Bronchial epithelial cell (primary cell): ENCODE measurements around the gene FGGY. TPM values are rescaled to one million over a fixed set of nuclear protein-coding genes. Genes with fewer than 3 reads are reported as not detected.

Experiments
- DNase-seq: peaks from one replicate; pipeline ENCODE4 v3.0.0-alpha.2; 2010; ENCODE audit warnings: low read depth
- FAIRE-seq: peaks from 2 replicates; lab custom pipeline; 2011; peaks lifted over from hg19 to GRCh38; lab: Jason Lieb, UNC
- H3K27me3 ChIP-seq: 2 replicates; pipeline ENCODE4 v1.5.1; 2011; ENCODE audit warnings: low read length; ENCODE audit not compliant: control insufficient read depth, insufficient read depth
- H3K36me3 ChIP-seq: 2 replicates; pipeline ENCODE4 v1.5.1; 2011; ENCODE audit warnings: low read length; ENCODE audit not compliant: control insufficient read depth, insufficient read depth
- H3K4me3 ChIP-seq: 2 replicates; pipeline ENCODE4 v1.5.1; 2011; ENCODE audit warnings: mild to moderate bottlenecking, low read depth, low read length, control low read depth
- total RNA-seq: library from RNA; depleted of rRNA; stranded (reverse); fragments of >200 nt; gene quantifications from 2 replicates; pipeline ENCODE4 v1.2.1, GENCODE V29; 2014
- TF ChIP-seq, protein P1 (sequence below): IDR thresholded peaks from 2 replicates; pipeline ENCODE4 v1.5.1; 2011; ENCODE audit warnings: mild to moderate bottlenecking, moderate library complexity, low read length, control low read depth, inconsistent platforms; ENCODE audit not compliant: insufficient read depth, severe bottlenecking

FGGY gene
- total RNA-seq, 1 donor from 2014 or later = 20.0 TPM

DNA sequence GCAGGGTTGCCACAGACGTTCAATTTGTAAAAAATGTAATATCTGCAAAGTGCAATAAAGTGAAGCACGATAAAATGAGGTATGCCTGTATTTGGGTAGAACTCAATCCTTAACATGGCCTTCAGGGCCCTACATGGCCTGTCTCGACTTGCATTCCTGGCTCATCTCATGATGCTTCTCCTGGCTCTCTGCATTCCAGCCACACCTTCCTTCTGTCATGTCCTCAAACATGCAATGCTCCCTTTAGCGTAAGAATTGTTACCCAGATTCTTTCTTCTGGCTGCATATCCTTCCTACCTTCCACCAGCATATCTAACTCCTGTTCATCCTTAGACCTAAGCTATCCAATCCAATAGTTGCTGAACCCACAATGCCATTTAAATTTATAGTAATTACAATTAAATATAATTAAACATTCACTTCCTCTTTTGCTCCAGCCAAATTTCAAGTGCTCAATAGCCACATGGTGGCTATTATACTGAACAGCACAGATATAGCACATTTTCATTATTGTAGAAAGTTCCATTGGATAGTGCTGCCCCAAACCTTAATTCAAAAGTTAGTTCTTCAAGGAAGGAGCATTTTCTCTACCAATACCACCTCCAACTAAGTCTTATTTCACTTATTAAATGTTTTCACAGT, 32.6 kb downstream of the FGGY start:
- H3K27me3 ChIP-seq = no peaks in the 10 kb centered on the region
- no peaks in the 10 kb centered on the region for H3K36me3 ChIP-seq
- FAIRE-seq (peak; percentile 79), DNase-seq (peak; percentile 87)
- H3K4me3 ChIP-seq = no peak overlapping the region
- TF ChIP-seq, protein P1, sequence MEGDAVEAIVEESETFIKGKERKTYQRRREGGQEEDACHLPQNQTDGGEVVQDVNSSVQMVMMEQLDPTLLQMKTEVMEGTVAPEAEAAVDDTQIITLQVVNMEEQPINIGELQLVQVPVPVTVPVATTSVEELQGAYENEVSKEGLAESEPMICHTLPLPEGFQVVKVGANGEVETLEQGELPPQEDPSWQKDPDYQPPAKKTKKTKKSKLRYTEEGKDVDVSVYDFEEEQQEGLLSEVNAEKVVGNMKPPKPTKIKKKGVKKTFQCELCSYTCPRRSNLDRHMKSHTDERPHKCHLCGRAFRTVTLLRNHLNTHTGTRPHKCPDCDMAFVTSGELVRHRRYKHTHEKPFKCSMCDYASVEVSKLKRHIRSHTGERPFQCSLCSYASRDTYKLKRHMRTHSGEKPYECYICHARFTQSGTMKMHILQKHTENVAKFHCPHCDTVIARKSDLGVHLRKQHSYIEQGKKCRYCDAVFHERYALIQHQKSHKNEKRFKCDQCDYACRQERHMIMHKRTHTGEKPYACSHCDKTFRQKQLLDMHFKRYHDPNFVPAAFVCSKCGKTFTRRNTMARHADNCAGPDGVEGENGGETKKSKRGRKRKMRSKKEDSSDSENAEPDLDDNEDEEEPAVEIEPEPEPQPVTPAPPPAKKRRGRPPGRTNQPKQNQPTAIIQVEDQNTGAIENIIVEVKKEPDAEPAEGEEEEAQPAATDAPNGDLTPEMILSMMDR = no peak

DNA sequence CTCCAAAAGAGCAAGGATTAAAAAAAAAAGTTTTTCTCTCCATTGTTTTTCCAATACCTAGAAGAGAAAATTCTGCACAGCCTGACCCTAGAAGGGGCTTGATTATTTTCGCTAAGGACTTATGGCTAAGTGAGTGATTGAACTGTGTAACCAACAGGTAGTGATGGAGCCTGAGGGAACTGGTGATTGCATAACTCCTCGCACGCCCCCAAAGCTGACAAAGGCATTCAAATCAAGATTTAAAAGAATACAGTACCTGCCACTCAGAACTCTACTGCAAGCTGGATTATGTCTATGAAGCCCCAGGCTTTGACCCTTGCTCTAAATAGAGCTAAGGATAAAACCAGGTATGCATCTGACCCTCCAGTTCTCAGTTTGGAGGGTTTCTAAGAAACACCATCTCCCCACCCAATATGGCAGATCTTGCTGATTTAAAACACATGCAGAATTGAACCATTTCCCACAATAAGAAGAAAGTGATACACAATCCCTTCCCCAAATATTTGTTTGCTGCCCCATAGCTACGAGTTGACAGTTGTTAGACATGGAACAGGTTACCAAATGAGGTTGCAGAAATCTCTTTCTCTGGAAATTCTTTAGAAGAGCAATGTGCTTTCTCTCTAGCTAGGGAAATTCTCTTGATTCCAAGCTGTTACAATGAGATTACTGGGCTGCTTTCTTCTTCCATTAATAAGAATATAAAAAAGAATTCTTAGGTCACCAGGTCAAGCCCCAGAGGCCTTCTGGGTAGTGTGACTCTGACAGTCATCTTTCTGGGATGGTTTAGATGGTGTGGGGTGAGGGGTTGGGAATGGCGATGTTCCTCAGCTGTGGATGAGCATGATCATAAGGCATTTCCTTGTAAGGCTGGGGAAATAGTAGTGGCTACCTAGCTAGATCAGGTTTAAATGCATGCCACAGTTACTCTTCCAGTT, 35.1 kb downstream of the FGGY start:
- TF ChIP-seq, protein P1 = no peak
- DNase-seq (peak; percentile 17), FAIRE-seq (no peak)
- H3K36me3 ChIP-seq = no peaks in the 10 kb centered on the region
- no peak overlapping the region for H3K4me3 ChIP-seq
- H3K27me3 ChIP-seq = no peaks in the 10 kb centered on the region

DNA sequence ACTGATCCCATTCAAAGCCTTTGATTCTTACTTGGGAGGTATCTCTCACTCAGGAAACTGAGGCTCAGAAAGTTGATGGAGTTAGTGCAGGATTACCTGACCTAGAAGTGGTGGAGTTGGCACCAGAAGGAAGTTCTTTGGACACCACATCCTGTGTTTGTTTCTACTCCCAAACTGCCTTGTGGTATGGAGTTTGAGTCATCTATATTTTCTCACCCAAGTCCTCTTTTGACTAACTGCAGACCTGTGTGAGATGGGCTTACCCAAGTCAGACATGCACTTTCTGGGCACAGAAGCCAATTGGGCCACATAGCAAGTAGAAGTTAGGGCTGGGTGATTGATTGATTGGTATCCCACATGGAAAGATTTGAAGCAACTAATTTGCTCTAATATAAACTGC, 36.1 kb downstream of the FGGY start:
- TF ChIP-seq, protein P1 = no peak
- Histone ChIP-seq H3K27me3 (no peaks in the 10 kb centered on the region), H3K4me3 (no peak overlapping the region), H3K36me3 (no peaks in the 10 kb centered on the region)
- FAIRE-seq = peak; percentile 82
- peak; percentile 79 for DNase-seq

DNA sequence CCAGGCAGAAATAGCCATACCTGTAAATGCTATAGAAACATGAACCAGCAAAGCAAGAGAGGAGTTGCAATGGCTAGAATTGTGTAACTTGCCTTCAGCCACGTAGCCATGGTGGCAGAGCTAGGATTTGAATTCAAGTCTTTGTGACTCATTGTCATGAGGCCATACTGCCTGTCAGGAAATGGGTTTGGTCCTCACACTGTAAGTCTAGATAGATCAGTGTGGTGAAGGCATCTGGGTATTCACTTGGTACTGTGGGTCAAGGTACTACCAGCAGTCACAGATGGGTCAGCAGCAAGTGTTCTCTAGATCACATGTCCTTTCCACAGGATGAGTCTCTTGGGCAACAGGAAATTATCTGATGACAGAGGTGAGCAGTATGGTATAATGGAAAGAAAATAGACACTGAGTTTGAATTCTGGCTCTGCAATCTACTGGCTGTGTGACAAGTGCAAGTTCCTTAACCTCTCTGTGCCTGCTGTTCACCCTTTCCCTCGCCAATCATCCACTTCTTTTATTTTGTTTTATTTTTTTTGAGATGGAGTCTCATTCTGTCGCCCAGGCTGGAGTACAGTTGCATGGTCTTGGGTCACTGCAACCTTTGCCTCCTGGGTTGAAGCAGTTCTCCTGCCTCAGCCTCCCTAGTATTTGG, 36.9 kb downstream of the FGGY start:
- no peaks in the 10 kb centered on the region for H3K27me3 ChIP-seq
- no peaks in the 10 kb centered on the region for H3K36me3 ChIP-seq
- TF ChIP-seq, protein P1 = no peak
- peak; percentile 77 for DNase-seq
- peak; percentile 96 for FAIRE-seq
- H3K4me3 ChIP-seq = no peak overlapping the region

DNA sequence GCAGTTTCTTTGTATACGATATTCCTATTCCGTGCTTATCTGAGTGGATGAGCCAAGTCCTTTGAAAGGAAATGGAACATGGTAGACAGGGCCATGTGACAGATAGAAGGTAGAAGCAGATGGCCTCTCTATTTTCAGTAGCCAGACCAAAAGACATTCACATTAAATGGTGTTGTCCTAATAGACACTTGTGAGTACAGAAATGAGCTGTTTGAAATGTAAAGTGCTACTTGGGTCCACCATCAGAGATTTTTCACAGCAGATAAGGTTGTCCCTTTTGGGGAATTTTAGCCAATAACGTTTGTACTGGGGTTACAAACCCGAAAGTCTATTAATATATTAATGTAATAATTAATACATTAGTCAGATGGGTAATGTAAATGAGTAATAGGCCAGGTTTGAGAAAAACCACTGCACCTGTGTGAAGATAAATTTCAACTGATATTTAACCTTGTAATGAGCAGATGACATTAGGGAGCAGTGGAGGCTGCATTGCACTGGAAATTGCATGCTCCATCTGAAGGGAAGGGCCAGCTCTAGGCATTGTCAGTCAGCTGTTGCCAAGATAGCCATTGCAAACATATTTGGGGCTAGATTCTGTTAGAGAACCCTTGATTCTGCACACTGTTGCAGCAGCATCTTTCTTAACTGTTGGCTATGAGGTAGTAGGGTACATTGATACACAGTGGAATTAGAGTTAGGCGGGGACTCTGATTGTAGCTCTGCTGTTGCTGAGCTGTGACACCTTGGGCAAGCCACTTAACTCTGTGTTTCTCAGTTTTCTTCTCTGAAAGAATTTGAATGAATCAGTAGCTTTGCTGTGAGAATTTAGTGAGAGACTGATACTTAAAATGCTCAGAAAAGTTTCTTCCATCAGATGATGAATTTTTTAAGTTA, 43.8 kb downstream of the FGGY start:
- no peak overlapping the region for H3K4me3 ChIP-seq
- no peaks in the 10 kb centered on the region for H3K27me3 ChIP-seq
- DNase-seq (no peak), FAIRE-seq (no peak)
- TF ChIP-seq, protein P1 = no peak
- no peaks in the 10 kb centered on the region for H3K36me3 ChIP-seq
